ENCODE measurements around the gene EHMT1.

Gene EHMT1

DNA sequence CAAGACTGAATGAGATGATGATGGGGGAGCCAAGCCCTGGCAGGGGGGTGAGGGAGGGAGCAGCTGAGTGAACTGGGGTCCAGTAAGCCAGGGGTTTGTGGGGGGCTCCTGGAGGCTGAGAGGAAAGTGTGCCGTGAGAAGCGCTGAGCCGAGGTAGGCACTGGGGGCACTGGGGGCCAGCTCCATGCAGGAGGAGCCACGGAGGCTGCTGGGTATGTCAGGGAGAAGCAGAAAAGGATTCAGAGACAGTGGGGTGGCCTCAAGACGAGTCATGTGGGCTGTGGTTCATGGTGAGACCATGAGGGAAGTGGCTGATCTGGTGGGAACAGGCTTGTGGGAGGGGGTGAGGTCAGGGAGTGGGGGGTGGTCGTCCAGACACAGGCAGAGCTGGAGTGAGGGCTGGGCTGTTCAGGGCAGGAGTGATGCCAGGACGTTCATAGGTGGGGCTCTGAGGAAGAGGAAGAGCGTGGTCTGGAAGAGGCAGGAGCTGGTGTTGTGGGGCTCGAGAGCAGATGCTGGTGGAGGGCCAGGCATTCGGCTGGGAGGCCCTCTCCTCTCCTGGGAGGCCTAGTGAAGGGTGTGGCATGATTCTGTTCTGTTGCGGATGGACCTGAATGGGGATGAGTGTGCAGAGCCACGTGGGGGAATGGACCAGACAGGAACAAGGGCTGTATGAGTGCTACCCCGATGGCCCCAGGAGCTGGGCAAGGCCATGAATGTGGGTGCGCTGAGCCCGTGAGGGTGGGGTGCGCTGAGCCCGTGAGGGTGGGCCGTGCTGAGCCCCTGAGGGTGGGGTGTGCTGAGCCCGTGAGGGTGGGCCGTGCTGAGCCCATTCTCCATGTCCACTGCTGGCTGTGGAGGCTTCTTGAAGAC lies 166.1 kb downstream of the EHMT1 start:
- DNase-seq (ENCODE audit: low read depth, low spot score), result no peak

- peak; percentile 75 for DNase-seq (ENCODE audit: low read depth, low spot score)
These were observed 166.9 kb downstream of the EHMT1 start for GRCh38 chr9:137785704-137786161.

DNA sequence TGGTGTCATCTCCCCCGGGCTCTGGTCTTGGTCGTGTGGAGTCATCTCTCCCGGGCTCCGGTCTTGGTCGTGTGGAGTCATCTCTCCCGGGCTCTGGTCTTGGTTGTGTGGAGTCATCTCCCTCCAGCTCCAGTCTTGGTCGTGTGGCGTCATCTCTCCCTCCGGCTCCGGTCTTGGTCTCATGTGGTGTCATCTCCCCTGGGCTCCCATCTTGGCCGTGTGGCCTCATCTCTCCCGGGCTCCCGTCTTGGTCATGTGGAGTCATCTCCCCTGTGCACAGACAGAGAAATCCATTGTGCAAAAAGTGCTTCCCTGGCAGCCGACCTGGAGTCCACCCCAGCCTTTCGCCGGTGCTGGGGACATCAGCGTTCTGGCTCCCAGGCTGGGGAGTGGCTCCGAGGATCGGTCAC lies 167.7 kb downstream of the EHMT1 start:
- DNase-seq (ENCODE audit: low read depth, low spot score), result peak; percentile 12

DNA sequence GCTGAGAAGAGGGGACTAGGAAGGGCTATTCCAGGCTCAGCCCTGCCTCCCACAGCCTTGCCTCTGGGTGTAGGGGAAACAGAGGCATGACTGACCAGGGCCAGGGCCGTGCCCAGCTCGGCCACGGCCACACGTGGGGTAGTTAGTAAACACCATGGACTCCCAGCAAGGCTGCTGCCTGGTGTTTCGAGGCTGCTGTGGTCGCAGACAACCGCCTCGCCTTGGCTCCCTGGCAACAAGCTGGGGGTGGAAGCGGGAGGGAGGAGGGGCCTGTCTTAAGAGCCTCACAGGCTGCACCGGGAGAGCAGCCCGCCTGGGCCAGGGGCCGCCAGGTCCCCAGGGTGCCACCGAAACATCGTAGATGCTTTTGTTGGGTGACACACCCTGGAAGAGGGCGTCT lies 168.6 kb downstream of the EHMT1 start:
- no peak for DNase-seq (ENCODE audit: low read depth, low spot score)

DNA sequence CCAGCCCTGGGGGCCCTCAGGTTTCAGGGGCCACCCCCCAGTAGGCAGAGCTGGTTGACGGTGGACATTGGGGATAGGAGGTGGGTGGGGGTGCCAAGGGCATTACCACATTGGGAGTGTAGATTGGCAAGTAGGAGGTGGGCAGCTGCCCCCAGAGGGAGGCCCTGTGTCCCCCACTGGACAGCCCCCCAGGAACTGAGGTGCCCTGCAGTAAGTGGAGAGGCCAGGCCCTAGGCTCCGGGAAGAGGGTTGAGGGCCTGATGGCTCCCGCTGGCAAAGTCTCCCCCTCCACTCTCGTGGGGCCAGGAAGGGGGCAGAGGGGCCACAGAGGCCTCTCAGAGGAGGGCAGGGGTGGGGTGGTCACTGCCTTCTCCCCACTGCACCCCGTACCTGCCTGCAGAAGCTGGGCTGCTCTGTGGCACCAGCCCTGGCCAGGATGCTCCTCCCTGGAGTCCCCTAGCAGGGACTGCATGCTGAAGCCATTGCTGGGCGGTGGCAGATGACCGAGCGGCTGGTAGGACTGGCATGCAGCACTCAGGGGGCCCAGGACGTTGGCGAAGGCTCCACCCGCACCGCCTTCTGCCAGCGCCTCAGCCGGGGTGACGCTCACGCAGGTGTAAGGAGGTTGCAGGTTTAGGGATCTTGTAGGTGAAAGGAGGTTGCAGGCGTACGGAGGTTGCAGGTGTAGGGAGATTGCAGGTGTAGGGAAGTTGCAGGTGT lies 169.1 kb downstream of the EHMT1 start:
- no peak for DNase-seq (ENCODE audit: low read depth, low spot score)

GRCh38 chr9:137788561-137789294 lies 169.9 kb downstream of the EHMT1 start:
- peak; percentile 14 for DNase-seq (ENCODE audit: low read depth, low spot score)

DNA sequence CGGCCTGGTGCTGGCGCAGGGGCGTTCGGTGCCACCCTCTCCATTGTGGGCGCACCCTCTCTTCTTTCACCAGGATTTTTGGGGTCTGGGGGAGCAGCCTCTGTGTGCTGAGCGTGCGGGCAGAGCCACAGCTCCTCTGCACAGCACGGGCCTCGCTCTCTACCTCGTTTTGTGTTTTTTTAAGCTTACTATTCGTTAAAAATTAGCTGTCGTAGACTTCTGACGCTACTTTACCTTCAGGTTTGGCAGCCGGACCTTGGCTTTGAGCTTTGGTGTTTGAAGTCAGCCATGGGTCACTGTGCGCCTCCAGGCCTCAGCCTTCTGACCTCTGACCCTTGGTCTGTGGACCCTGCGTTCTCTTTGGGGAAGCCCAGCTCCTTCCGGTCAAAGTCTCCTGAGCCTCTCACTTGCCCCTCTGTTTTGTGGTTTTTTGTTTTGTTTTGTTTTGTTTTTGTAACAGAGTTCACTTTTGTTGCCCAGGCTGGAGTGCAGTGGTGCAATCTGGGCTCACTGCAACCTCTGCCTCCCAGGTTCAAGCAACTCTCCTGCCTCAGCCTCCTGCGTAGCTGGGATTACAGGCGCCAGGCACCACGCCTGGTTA lies 170.6 kb downstream of the EHMT1 start:
- no peak for DNase-seq (ENCODE audit: low read depth, low spot score)

DNA sequence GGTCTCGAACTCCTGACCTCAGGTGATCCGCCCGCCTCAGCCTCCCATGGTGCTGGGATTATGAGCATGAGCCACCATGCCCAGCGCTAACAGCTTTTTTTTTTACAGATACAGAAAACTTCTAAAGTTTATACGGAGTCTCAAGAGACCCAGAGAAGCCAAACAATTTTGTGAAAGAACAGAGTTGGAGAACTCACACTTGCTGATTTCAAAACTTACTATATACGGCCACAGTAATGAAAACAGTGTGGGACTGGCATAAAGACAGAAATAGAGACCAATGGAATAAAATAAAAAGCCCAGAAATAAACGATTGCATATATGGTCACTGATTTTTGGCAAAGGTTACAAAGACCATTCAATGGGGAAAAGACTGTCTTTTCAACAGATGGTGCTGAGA lies 173.1 kb downstream of the EHMT1 start:
- DNase-seq (ENCODE audit: low read depth, low spot score), result no peak

DNA sequence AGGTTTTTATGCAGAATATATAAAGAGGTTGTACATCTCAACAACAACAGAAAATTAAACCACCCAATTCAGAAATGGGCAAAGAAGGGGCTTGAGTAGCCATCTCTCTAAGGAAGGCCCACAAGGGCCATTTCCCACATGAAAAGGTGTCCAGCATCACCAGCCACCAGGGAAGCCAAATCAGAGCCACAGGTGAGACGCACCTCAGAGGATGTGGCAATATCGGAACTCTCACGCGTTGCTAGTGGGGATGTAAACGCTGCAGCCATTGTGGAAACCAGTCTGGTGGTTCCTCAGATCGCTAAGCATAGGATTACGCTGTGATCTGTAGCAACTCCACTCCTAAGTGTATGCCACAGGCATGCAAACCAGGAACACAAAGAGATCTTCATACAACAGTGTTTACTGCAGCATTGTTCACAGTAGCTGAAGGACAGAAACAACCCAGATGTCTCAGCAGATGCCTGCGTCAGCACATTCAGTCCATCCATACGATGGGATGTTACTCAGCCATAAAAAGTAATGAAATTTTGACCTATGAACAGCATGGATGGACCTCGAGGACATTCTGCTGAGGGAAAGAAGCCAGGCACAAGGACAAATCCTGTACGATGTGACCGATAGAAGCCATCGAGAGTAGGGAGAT lies 174.5 kb downstream of the EHMT1 start:
- no peak for DNase-seq (ENCODE audit: low read depth, low spot score)

DNA sequence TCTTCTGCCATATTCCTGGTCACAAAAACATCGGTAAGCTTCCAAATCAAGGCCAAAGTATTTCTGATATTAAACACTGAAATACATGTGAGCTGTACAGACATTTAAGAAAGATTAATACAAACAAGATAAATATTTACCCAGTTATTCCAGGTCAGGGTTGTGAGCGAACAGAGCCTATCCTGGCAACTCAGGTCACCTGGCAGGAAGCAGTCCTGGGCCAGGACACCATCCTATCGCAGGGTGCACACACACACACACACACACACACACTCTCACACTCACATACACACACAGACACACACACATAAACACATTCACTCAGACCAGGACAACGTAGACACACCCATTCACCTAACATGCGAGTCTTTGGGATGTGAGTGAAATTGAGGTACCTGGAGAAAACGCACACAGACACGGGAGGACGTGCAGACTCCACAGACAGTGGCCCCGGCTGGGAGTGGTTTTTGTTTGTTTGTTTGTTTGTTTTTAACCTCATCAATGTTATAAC lies 176.4 kb downstream of the EHMT1 start:
- DNase-seq (ENCODE audit: low read depth, low spot score), result no peak

DNA sequence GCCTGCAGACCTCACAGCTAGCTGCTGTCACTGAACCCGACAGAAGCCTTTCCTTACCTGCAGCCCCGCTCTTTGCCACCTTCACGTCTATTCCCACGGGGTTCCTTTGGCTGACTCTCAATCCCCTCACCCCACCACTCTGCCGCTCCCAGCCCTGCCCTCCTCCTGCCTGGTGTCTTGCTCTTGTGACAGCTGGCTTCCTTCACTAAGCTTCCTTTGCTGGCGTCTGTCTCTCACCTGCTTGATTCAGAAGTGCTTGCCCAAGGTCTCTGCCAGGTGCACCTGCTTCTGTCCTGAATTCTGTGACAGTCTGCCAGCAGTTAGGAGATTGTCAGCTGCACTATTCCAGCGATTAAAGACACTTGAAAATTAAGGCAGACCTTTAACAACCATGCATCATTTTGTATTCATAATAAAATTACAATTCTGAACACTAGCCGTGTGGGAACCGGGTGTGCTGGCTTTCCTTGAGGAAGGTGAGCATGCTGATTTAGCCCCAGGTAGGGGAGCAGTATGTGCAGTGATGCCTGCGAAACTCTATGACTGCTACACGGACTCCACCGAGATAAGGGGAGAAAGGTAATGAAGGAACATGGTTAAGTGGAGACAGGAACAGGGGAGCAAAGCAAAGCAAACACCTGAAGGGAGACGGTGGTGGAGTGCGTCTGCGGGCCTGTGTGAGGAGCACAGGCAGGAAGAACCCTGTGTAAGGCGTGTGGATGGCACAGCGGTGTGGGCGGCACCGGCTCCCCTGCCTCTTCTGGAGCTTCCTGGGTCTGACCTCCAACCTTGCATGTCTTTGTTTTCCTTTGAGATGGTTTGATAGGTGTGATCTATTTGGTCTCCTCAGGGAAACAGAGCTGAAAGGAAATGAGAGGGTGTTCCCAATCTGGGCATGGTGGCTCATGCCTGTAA lies 178.7 kb downstream of the EHMT1 start:
- no peak for DNase-seq (ENCODE audit: low read depth, low spot score)

DNA sequence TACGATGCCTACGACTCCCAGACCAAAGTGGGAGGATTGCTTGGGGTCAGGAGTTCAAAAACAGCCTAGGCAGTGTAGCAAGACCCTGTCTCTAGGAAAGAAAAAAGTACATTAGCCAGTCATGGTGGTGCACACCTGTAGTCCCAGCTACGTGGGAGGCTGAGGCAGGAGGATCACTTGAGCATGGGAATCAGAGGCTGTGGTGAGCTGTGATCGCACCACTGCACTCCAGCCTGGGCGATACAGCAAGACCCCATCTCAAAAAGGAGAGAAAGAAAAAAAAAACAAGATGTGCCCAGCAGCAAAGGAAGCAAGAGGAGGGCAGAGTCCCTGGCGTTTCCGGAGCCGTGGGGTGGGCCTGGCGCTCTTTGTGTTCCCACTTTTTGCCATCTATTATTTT lies 179.3 kb downstream of the EHMT1 start:
- no peak for DNase-seq (ENCODE audit: low read depth, low spot score)

DNA sequence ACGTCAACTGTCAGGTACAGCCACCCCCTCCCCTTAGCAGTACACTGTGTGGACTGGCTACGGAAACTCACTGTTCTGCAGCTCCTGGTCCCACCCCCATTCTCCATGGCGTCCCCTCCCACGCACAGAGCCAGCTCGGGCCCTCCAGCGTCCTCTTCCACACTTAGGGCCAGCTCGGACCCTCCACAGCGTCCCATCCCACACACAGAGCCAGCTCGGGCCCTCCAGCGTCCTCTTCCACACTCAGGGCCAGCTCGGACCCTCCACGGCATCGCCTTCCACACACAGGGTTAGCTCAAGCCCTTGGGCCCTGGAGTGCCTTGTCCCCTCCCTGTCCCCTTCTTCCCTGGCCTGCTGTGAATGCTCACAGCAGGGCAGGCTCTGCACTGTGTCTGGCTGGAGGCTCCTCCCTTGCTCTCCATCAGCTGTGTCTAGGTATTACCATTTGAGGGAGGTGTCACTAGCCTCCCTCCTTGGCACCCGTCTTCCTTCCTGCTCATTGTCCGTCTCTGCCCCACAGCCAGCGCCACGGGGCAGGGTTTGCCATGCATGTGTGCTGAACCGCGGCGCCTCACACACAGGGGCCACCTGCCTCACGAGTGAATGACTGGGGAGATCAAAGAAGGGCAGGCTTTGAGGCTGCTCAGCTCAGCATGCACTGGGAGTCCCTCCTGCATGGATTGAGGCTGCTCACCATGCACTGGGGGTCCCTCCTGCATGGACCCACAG lies 180.3 kb downstream of the EHMT1 start:
- no peak for DNase-seq (ENCODE audit: low read depth, low spot score)

DNA sequence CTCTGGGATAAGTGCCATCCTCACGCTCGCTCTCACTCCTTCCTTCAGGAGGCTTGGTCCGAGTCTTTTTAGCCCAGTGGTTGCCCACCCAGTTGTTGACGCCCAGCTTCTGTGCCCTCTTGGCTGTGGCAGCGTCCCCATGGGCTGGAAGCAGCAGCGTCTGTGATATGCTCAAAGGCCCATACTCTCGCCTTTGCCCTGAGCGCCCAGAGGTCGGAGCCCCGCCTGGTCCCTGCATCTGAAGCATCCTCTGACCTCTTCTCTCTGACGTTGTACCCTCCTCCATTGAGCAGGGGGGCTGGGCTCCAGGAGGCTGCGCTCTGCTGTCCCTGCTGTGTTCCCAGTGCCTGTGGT lies 180.8 kb downstream of the EHMT1 start:
- no peak for DNase-seq (ENCODE audit: low read depth, low spot score)

GRCh38 chr9:137800196-137801022 lies 181.6 kb downstream of the EHMT1 start:
- DNase-seq (ENCODE audit: low read depth, low spot score), result no peak

DNA sequence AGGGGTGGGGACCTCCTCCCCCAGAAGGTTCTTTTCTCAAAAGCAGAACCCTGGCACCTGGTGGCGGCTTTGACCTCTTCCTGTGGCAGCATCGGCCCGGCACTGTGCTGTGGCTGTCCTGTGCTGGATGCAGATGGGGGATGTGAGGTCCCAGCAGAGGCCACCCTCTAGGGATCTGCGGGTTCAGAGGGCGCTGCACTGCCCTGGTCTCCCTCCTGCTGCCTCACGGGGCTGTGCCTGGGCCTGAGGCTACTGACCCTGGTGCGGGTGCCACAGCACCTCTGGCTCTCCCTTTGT lies 182.2 kb downstream of the EHMT1 start:
- DNase-seq (ENCODE audit: low read depth, low spot score), result no peak

DNA sequence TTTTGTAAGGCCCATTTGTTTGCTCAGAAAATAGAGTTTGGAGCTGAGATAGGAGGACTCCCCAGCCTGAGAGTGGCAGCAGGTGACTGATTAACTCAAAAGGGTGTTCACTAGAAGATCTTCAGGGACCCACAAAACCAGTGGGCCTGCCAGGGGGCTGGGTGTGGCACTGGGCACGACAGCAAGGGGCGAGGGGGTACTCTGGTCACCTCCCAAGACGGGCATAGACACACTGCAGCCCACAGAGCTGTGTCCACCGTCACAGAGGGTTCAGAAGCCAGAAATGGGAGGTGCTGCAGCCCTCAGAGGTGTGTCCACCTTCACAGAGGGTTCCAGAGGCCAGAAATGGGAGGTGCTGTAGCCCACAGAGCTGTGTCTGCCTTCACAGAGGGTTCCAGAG lies 183.2 kb downstream of the EHMT1 start:
- no peak for DNase-seq (ENCODE audit: low read depth, low spot score)

DNA sequence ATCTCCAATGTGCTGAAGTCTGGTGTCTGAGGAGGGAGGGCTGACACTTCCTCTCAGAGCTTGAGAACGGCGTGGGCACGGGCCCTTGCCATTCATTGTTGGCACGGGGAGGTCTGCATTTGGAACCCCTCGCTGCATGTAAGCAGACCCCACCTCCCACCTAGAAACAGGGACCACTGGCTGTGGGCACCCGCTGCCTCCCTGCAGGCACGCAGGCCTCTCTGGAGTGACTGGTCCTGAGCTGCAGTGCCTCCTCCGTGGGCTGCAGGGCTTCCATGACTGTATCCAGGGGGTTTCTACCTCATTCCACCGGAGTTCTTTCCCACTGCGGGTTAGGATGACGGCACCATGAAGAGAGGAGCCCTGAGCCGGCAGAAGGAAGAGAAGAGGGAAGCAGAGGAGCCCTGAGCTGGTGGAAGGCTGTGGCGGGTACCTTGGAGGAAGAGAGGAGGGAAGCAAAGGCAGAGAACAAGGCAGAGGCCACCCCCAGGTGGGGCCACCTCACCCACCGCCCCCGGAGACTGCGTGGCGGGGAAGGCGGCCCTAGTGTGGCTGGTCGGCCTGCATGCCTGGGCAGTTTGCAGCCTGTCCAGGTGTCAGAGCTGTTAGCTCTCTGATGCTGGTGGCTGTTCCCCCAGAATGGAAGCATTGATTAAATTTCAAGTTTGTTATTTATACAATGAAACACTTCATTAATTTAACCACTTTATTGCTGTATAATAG lies 183.9 kb downstream of the EHMT1 start:
- no peak for DNase-seq (ENCODE audit: low read depth, low spot score)

Data from ELF-1 (cell line).